ENCODE data around the gene FBP2. TPM values are rescaled to one million over a fixed set of nuclear protein-coding genes. Genes with fewer than 3 reads are reported as not detected.

The FBP2 gene
- total RNA-seq, 1 experiment from 2014 or later: not detected

- ATAC-seq (peak; percentile 85), DNase-seq (peak; percentile 87)
- no peaks in the 10 kb centered on the region for H3K9me3 ChIP-seq (ENCODE audit: low read length)
- peaks cover 16% of the 10 kb centered on the region; the same call in 1 of the 2 replicates for H3K4me1 ChIP-seq (ENCODE audit: insufficient read depth, low read length)
- H3K4me3 ChIP-seq (ENCODE audit: low read length): peak within 1 kb of the TSS; percentile 85
- peak within 1 kb of the TSS; percentile 93 for H3K4me2 ChIP-seq (ENCODE audit: low read length)
- no peaks in the 10 kb centered on the region for H3K27me3 ChIP-seq (ENCODE audit: low read length)
- peak within 1 kb of the TSS; percentile 77 for H3K9ac ChIP-seq (ENCODE audit: low read length)
- H3K79me2 ChIP-seq (ENCODE audit: low read length): peaks cover 51% of the 10 kb centered on the region
- intact Hi-C loops (cut with micrococcal nuclease): loop anchor here (1.0 to 10.0 kb wide), 4 partner anchors 48 to 576 kb away; no protein-coding TSS in a partner anchor
- H4K20me1 ChIP-seq (ENCODE audit: low read length): peaks cover 11% of the 10 kb centered on the region
- H3K27ac ChIP-seq (ENCODE audit: low read length): peak within 1 kb of the TSS; percentile 82
- ChIA-PET CTCF (interaction anchor here (0.5 to 1.6 kb wide), 7 partner anchors 57 to 563 kb away, joined by 3 to 5 read pairs (median 4); no protein-coding TSS in a partner anchor), POLR2A (ENCODE audit: unreplicated experiment) (interaction anchor here (0.6 kb wide), 1 partner anchor 94 kb away, joined by 3 read pairs; no protein-coding TSS in a partner anchor)
- no peaks in the 10 kb centered on the region for H3K9me2 ChIP-seq (replicated peaks; ENCODE audit: low read length)
- TSS peak; percentile 51 for BruUV-seq (replicated peaks)
- TF ChIP-seq EZH2 (IDR thresholded peaks at IDR 0.05; ENCODE audit: low read length, unreplicated experiment) (no peak), EZH2phosphoT487 (IDR thresholded peaks at IDR 0.05; ENCODE audit: borderline replicate concordance, low read length) (no peak), CTCF (conservative IDR thresholded peaks at IDR 0.05; ENCODE audit: low read depth, low read length) (peak; percentile 69)
- no peaks in the 10 kb centered on the region for H3F3A ChIP-seq (ENCODE audit: low read length, unreplicated experiment)
- peaks cover 25% of the 10 kb centered on the region for H3K36me3 ChIP-seq (ENCODE audit: low read depth, low read length)
- peak within 1 kb of the TSS; percentile 84 for H2AFZ ChIP-seq (ENCODE audit: low read length)
These were observed 38.9 kb downstream of the FBP2 start, which contains the start of gene PCAT7 for GRCh38 chr9:94554439-94555331. Gene PCAT7, plus strand, starts transcription at chr9:94555083.

GRCh38 chr9:94554078-94554438 is 39.6 kb downstream of the FBP2 start:
- no peaks in the 10 kb centered on the region for H3K27me3 ChIP-seq (ENCODE audit: low read length)
- peaks cover 57% of the 10 kb centered on the region for H3K79me2 ChIP-seq (ENCODE audit: low read length)
- H3K9me2 ChIP-seq (replicated peaks; ENCODE audit: low read length): no peaks in the 10 kb centered on the region
- H4K20me1 ChIP-seq (ENCODE audit: low read length): peaks cover 11% of the 10 kb centered on the region
- H3K9ac ChIP-seq (ENCODE audit: low read length): peak overlapping the region; percentile 77
- ChIA-PET CTCF (interaction anchor here (0.7 to 1.6 kb wide), 5 partner anchors 58 to 530 kb away, joined by 3 to 5 read pairs (median 3); no protein-coding TSS in a partner anchor), POLR2A (ENCODE audit: unreplicated experiment) (no interaction called here)
- peak overlapping the region; percentile 84; the same call in 1 of the 2 replicates for H2AFZ ChIP-seq (ENCODE audit: low read length)
- H3K27ac ChIP-seq (ENCODE audit: low read length): peak overlapping the region; percentile 82; the same call in 1 of the 2 replicates
- no peaks in the 10 kb centered on the region for H3F3A ChIP-seq (ENCODE audit: low read length, unreplicated experiment)
- BruUV-seq (replicated peaks): no TSS peak
- intact Hi-C loops (cut with micrococcal nuclease): loop anchor here (1.0 to 10.0 kb wide), 4 partner anchors 49 to 577 kb away; no protein-coding TSS in a partner anchor
- peaks cover 25% of the 10 kb centered on the region for H3K36me3 ChIP-seq (ENCODE audit: low read depth, low read length)
- H3K4me3 ChIP-seq (ENCODE audit: low read length): peak overlapping the region; percentile 85
- TF ChIP-seq EZH2 (IDR thresholded peaks at IDR 0.05; ENCODE audit: low read length, unreplicated experiment): no peak
- TF ChIP-seq EZH2phosphoT487 (IDR thresholded peaks at IDR 0.05; ENCODE audit: borderline replicate concordance, low read length): no peak
- TF ChIP-seq CTCF (conservative IDR thresholded peaks at IDR 0.05; ENCODE audit: low read depth, low read length): no peak
- ATAC-seq (peak; percentile 57), DNase-seq (no peak)
- peaks cover 16% of the 10 kb centered on the region; the same call in 1 of the 2 replicates for H3K4me1 ChIP-seq (ENCODE audit: insufficient read depth, low read length)
- peak overlapping the region; percentile 93 for H3K4me2 ChIP-seq (ENCODE audit: low read length)
- no peaks in the 10 kb centered on the region for H3K9me3 ChIP-seq (ENCODE audit: low read length)
